Omental fat pad (tissue), 4 donors: ENCODE data around the gene SEL1L. TPM values are rescaled to one million over a fixed set of nuclear protein-coding genes. Genes with fewer than 3 reads are reported as not detected.
"Not testable (repeated sequence)": the region's sequence is repeated elsewhere in the genome, so short reads cannot be mapped to it uniquely, and the experiment has no call there.

ENCODE experiments used
- ATAC-seq: fragments of 150-250 bp; one replicate; pipeline ENCODE4 v1.9.1; 2016; ENCODE audit warnings: mild to moderate bottlenecking, moderate library complexity; ENCODE audit not compliant: low FRiP score
- DNase-seq: peaks from one replicate; pipeline ENCODE4 v3.0.0-alpha.2; 2019; ENCODE audit warnings: low spot score
- total RNA-seq, 4 donors: library from RNA; depleted of rRNA; stranded (reverse); fragments of >200 nt; gene quantifications; one replicate each; pipeline ENCODE4 v1.1.0, GENCODE V29; 2016
- TF ChIP-seq, protein P1 (sequence below), 3 donors: fragments of 450-650 bp; IDR thresholded peaks; one replicate each; pipeline ENCODE4 v1.5.1; 2016 to 2017; ENCODE audit warnings: antibody characterized with exemption in 3 of 3, mild to moderate bottlenecking in 3 of 3, moderate library complexity in 2 of 3

SEL1L gene
- total RNA-seq, 4 donors from 2014 or later = 53.3 to 74.0 (median 66.5) TPM

DNA sequence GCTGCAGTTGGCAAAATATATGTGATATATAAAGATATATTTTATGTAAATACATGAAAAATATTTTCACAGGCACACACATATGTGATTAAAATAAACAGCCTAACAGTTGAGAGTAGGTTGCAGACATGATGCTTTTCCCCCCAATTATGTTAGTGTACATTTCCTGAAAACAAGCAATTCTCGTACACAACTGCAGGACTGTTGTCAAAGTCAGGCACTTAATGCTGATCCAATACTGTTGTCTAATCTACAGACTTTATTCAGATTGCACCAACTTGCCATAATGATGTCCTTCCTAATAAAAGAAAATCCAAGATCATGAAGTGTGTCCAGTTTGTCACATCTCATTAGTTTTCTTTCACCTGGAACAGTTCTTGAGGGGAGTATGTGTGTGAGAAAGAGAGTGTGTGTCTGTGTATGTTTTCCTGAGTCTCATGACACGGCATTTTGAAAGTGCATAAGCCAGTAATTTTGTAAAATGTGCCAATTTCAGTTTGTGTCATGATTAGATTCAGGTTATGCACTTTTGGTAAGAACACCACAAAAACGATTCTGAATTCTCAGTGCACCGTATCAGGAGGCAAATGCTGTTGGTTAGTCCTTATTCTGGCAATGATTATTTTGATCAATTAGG, 16.5 kb upstream of the SEL1L start:
- ATAC-seq (no peak), DNase-seq (no peak)
- TF ChIP-seq, protein P1, sequence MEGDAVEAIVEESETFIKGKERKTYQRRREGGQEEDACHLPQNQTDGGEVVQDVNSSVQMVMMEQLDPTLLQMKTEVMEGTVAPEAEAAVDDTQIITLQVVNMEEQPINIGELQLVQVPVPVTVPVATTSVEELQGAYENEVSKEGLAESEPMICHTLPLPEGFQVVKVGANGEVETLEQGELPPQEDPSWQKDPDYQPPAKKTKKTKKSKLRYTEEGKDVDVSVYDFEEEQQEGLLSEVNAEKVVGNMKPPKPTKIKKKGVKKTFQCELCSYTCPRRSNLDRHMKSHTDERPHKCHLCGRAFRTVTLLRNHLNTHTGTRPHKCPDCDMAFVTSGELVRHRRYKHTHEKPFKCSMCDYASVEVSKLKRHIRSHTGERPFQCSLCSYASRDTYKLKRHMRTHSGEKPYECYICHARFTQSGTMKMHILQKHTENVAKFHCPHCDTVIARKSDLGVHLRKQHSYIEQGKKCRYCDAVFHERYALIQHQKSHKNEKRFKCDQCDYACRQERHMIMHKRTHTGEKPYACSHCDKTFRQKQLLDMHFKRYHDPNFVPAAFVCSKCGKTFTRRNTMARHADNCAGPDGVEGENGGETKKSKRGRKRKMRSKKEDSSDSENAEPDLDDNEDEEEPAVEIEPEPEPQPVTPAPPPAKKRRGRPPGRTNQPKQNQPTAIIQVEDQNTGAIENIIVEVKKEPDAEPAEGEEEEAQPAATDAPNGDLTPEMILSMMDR (IDR thresholded peaks at IDR 0.05) = no peak

DNA sequence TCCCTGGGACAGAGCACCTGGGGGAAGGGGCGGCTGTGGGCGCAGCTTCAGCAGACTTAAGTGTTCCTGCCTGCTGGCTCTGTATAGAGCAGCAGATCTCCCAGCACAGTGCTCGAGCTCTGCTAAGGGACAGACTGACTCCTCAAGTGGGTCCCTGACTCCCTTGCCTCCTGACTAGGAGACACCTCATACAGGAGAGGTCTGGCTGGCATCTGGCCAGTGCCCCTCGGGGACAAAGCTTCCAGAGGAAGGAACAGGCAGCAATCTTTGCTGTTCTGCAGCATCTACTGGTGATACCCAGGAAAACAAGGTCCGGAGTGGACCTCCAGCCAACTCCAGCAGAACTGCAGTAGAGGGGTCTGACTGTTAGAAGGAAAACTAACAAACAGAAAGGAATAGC, 7.6 kb upstream of the SEL1L start:
- not testable (repeated sequence) for DNase-seq

DNA sequence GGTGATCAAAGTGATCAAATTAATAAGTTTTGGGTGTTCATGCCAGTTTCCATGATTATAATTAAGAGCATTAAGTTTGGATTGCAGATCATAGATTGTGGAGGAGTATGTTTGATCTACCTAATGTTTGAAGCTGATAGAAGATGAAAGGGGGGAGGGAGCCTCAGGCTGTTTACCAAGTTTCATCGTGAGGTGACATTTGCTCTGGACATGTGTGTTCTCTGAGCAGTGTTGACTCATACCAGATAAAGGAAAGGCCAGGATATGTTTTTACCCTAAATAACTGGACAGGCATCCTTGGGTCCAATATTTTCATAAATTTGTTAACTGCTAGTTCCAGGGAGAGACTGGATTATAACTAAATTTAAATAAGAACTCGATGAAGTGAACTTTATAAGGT, 3.5 kb upstream of the SEL1L start:
- TF ChIP-seq, protein P1 (IDR thresholded peaks at IDR 0.05) = no peak
- ATAC-seq (no peak), DNase-seq (no peak)

More for the DNA sequence above, 7.6 kb upstream of the SEL1L start:
- not testable (repeated sequence) for ATAC-seq

DNA sequence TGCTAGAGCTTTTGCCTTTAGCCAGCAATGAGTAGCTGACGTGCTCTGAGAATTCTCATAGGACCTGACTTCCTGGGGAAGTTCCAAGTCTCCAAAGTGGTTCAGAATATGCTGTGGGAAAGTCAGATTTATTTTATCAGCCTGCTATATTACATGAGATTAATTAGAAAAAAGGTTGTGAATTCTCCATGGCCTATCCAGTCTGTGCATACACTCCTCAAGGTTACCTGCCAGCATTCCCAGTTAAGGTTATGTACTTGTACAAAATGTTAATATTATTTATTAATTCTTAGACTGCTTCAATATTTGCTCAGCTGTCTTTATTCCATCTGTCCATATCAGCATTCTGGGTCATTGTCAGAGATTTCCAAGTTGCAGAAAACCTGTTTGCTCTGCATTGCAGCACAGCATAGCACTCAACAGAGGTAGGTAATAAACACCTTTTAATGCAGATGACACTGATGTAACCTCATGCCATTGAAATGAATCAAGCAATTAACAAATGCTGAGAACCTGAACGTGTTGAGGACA, 2.7 kb upstream of the SEL1L start:
- no peak for DNase-seq
- TF ChIP-seq, protein P1 (IDR thresholded peaks at IDR 0.05) = no peak
- ATAC-seq = no peak

DNA sequence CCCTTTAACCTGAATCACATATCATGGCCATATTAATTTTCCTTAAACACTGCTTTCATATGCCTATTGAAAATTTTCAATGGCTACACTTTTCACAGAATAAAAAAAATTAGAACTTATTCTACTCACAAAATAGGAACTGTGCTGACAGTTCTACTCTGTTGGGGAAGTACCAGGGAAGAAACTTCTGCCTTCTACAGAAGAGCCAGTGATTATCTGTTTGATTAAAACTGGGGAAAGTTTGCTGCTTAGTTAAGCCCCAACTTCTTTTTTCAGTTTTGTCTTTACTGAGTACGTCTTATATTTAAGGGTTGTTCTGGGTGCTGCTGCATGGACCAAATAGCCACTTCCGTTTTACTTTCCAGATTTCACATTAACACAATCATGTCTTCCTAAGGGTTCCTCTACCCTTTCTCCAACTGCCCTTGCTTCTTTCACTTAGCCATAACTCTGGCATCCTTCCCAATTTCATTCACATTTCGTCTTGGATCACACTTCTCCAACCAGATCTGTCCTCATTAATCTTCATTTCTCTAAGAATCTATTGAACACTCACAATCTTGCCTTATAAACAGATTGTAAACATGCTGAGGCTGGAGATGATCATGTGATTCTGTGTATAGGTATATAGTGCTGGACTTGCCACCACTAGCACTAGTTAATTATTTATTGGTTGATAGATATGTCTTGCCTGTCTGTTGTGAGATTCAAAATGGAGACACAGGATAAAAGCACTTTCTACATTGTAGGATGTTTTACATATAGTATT, 1.9 kb upstream of the SEL1L start:
- ATAC-seq (no peak), DNase-seq (no peak)
- TF ChIP-seq, protein P1 (IDR thresholded peaks at IDR 0.05) = no peak

DNA sequence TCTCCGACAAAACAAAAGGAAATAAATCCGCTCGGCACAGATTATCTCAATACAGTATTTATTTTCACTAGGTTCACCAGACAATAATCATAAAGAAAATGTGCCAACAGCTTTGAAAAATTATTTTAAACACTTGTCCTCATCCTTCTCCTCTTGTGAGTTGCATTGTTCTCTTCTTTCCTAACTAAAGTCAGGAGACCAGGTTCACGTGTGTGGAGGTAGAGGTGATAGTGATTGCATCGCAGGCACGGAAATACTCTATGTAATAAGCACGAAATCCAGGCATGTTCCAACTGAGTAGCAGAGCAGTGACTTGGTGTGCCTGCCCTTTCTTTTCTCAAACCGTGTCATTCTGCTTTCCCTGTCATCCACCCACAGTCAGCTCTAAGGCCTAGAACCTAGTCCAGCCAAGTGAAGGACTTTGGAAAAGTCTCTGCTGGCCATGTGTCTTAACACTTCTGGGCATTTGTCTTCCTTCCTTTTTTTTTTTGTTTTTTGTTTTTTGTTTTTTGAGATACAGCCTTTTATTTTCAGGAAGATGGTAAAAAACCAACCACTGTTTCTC, 939 bp upstream of the SEL1L start:
- ATAC-seq (no peak), DNase-seq (no peak)
- TF ChIP-seq, protein P1 (IDR thresholded peaks at IDR 0.05) = no peak

DNA sequence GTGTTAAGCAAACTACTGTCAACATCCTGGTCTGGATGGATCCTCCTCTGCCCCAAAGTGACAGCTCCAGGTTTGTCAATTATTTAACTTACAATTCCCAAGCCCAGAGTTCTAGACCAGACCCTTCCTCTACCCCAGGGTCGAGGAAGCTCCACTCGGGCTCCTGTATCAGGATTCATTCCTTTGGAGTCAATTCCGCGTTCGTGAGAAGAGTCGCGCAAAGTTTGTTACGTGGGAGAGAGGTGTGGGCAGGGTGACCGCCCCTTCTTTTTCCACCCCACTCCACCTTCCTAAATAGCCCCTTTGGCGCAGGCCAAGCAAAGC, 479 bp downstream of the SEL1L start:
- ATAC-seq (no peak), DNase-seq (no peak)
- TF ChIP-seq, protein P1 (IDR thresholded peaks at IDR 0.05) = no peak
